Transverse colon (tissue), 4 donors: ENCODE measurements around the gene CDKN2AIP. TPM values are rescaled to one million over a fixed set of nuclear protein-coding genes. Genes with fewer than 3 reads are reported as not detected.
"Not testable (repeated sequence)": the region's sequence is repeated elsewhere in the genome, so short reads cannot be mapped to it uniquely, and the experiment has no call there.

Experiments
- DNase-seq: peaks from one replicate; pipeline ENCODE4 v3.0.0-alpha.2; 2019
- H3K27ac ChIP-seq, 4 donors: fragments of 200-600 bp; sonication (generic); 2 replicates each; pipeline ENCODE4 v1.5.1; 2016 to 2018; ENCODE audit warnings: inconsistent platforms in 4 of 4
- H3K27me3 ChIP-seq: fragments of 200-600 bp; sonication (generic); 2 replicates; pipeline ENCODE4 v1.5.1; 2017; ENCODE audit warnings: inconsistent platforms
- H3K36me3 ChIP-seq, 4 donors: fragments of 200-600 bp; sonication (generic); 2 replicates each; pipeline ENCODE4 v1.5.1; 2017 to 2019; ENCODE audit warnings: inconsistent platforms in 4 of 4
- H3K4me1 ChIP-seq, 4 donors: fragments of 200-600 bp; sonication (generic); 2 replicates each; pipeline ENCODE4 v1.5.1; 2017 to 2020; ENCODE audit warnings: inconsistent platforms in 4 of 4
- H3K4me3 ChIP-seq, 4 donors: fragments of 200-600 bp; sonication (generic); 1 replicate in 1 of 4; 2 replicates in 3 of 4; pipeline versions ENCODE4 v1.5.1 to v1.6.1; 2017 to 2019; ENCODE audit warnings: inconsistent platforms in 4 of 4
- H3K9me3 ChIP-seq, 2 donors: fragments of 200-600 bp; sonication (generic); 2 replicates each; pipeline ENCODE4 v1.5.1; 2017 to 2019; ENCODE audit warnings: inconsistent platforms in 2 of 2
- EP300 ChIP-seq: sonication (generic); formaldehyde crosslinking; IDR thresholded peaks from one replicate; pipeline ENCODE4 v1.6.1; 2017; ENCODE audit warnings: antibody characterized with exemption, low read depth
- POLR2A ChIP-seq: fragments of 450-650 bp; IDR thresholded peaks from one replicate; pipeline ENCODE4 v1.6.1; 2016; ENCODE audit warnings: antibody characterized with exemption, mild to moderate bottlenecking, moderate library complexity
- POLR2AphosphoS5 ChIP-seq, 3 donors: sonication (generic); formaldehyde crosslinking; IDR thresholded peaks; one replicate each; pipeline ENCODE4 v1.6.1; 2016; ENCODE audit warnings: antibody characterized with exemption in 3 of 3
- WGBS, 2 donors: methylation state at CpG; one replicate each; pipeline ENCODE4 v1.1.5; 2018; ENCODE audit warnings: low coverage in 1 of 2; 5-methylcytosine and 5-hydroxymethylcytosine counted together
- in situ Hi-C, 4 donors: fragments of 200-750 bp; cut with MboI; loops; one replicate each; pipeline versions ENCODE4 v1.15.0 to v1.15.1; 2017; ENCODE audit warnings: low sequenced_read_pairs in 3 of 4, low pct_ligation_motif_present in 1 of 4, low pct_unique_long_range_greater_than_20kb in 1 of 4
- intact Hi-C: fragments of 100-400 bp; cut with DNase I; formaldehyde crosslinking; loops from one replicate; pipeline ENCODE4 v1.15.1; 2023; ENCODE audit warnings: low total_unique reads
- total RNA-seq, 4 donors: library from RNA; depleted of rRNA; stranded (reverse); fragments of >200 nt; gene quantifications; one replicate each; pipeline ENCODE4 v1.1.0, GENCODE V29; 2016
- TF ChIP-seq, protein P1 (sequence below), 5 experiments: fragments of 200-600 bp in 3 of 5; fragments of 450-650 bp in 2 of 5; sonication (generic) in 3 of 5; IDR thresholded peaks; 1 replicate in 2 of 5; 2 replicates in 3 of 5; pipeline ENCODE4 v1.5.1; 2016 to 2017; ENCODE audit warnings: antibody characterized with exemption in 5 of 5, inconsistent platforms in 3 of 5, mild to moderate bottlenecking in 2 of 5, moderate library complexity in 1 of 5

CDKN2AIP gene
- total RNA-seq, 4 donors from 2014 or later = 13.9 to 26.2 (median 24.7) TPM

DNA sequence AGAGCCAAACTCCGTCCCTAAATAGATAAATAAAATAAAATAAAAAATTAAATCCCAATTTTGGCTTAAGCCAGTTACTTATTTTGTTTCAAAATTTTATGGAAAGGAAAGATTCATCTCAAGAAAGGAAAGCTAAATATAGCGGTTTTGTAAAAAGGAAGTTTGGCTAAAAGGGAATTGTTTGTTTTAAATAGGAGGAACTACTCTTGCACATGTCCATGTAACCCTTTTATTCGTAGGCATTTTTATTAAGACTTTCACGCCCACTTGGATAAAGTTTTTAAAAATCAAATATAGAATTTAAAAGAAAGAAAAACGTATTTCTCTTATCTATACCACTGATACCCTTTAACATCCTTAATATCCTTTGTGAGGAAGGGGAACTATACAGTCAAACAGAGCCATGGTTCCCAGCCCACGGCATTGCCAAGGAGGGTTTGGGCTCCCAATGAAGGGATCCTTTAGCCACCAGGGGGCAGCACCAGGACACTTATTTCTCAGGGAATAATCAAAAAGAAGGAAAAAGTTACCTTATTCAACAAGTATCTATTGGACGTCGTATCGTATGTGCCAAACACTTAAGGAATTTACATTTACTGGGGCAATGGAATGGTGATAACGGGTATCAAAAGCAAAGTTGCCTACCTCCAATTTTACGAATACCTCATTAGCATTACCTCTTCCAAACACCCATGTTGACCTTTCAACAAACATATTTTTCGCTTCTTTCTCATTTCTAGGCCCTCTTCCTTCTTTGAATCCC lies 27.7 kb downstream of the CDKN2AIP start:
- H3K9me3 ChIP-seq = no peaks in the 10 kb centered on the region
- H3K4me3 ChIP-seq = no peak overlapping the region
- peak; percentile 88 for DNase-seq
- intact Hi-C loops = loop anchor here (10.0 kb wide), 1 partner anchor 133 kb away; no protein-coding TSS in a partner anchor
- H3K36me3 ChIP-seq = no peaks in the 10 kb centered on the region
- peaks cover 3% of the 10 kb centered on the region for H3K27me3 ChIP-seq
- TF ChIP-seq, protein P1, sequence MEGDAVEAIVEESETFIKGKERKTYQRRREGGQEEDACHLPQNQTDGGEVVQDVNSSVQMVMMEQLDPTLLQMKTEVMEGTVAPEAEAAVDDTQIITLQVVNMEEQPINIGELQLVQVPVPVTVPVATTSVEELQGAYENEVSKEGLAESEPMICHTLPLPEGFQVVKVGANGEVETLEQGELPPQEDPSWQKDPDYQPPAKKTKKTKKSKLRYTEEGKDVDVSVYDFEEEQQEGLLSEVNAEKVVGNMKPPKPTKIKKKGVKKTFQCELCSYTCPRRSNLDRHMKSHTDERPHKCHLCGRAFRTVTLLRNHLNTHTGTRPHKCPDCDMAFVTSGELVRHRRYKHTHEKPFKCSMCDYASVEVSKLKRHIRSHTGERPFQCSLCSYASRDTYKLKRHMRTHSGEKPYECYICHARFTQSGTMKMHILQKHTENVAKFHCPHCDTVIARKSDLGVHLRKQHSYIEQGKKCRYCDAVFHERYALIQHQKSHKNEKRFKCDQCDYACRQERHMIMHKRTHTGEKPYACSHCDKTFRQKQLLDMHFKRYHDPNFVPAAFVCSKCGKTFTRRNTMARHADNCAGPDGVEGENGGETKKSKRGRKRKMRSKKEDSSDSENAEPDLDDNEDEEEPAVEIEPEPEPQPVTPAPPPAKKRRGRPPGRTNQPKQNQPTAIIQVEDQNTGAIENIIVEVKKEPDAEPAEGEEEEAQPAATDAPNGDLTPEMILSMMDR (IDR thresholded peaks at IDR 0.05) = peak; percentile 83 to 91 (median 87)
- no peak for TF ChIP-seq EP300
- TF ChIP-seq POLR2A = no peak
- TF ChIP-seq POLR2AphosphoS5 (IDR thresholded peaks at IDR 0.05) = no peak
- H3K4me1 ChIP-seq = peaks cover 0 to 6% (median 2%) of the 10 kb centered on the region in 4 donors
- WGBS, 2 donors = 27 to 29% methylated on average over 11 to 12 of the region's 12 CpGs
- in situ Hi-C loops = loop anchor here in 3 of 4 donors (10.0 to 25.0 kb wide), 3 partner anchors 133 to 690 kb away; partner anchors contain the start of genes RWDD4 (in 1 of the 3) and TRAPPC11 (in 1 of the 3)
- H3K27ac ChIP-seq = no peak overlapping the region

DNA sequence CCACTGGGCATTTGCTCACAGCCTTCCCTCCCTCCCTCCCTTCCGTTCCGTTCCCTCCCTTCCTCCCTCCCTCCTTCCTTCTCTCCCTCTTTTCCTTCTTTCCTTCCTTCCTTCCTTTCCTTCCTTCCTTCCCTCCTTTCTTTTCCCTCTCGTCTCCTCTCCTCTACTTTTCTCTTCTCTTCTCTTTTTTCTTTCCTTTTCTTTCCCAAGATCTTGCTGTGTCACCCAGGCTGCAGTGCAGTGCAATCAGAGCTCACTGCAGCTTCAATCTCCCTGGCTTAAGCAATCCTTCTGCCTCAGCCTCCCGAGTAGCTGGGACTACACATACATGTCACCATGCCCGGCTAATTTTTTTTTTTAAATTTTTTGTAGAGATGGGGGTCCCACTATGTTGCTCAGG lies 33.7 kb downstream of the CDKN2AIP start:
- TF ChIP-seq POLR2A (no peak), POLR2AphosphoS5 (IDR thresholded peaks at IDR 0.05) (no peak), EP300 (no peak)
- TF ChIP-seq, protein P1 (IDR thresholded peaks at IDR 0.05) = no peak
- DNase-seq = no peak
- Histone ChIP-seq H3K9me3 (no peaks in the 10 kb centered on the region), H3K27me3 (peaks cover 12% of the 10 kb centered on the region), H3K36me3 (no peaks in the 10 kb centered on the region), H3K27ac (no peak overlapping the region), H3K4me3 (no peak overlapping the region), H3K4me1 (no peaks in the 10 kb centered on the region)
- in situ Hi-C loops = loop anchor here in 2 of 4 donors (10.0 kb wide), 1 partner anchor 127 kb away; no protein-coding TSS in a partner anchor
- WGBS, 2 donors = 50 to 63% methylated on average over 5 of the region's 5 CpGs
- intact Hi-C loops = loop anchor here (10.0 kb wide), 1 partner anchor 127 kb away; no protein-coding TSS in a partner anchor

DNA sequence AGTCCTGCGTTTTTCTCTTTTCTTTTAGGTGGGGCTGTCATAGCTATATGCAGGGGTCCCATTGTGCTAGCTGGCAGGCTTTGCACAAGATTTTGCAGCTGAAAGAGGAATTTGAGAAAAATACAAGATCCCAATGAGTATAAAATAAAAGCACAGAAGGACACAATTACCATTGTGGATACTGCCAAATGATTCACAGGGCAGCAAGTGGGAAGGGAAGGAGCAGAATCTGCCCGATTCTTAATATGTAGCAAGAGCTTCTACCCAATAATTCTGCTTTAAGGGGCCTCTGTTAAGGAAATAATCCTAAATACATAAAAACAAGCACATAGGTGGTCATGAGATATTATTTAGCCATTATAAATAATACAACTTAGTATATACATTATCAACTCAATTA lies 34.5 kb downstream of the CDKN2AIP start:
- in situ Hi-C loops = loop anchor here in 2 of 4 donors (10.0 kb wide), 1 partner anchor 126 kb away; no protein-coding TSS in a partner anchor
- intact Hi-C loops = loop anchor here (10.0 kb wide), 1 partner anchor 126 kb away; no protein-coding TSS in a partner anchor

DNA sequence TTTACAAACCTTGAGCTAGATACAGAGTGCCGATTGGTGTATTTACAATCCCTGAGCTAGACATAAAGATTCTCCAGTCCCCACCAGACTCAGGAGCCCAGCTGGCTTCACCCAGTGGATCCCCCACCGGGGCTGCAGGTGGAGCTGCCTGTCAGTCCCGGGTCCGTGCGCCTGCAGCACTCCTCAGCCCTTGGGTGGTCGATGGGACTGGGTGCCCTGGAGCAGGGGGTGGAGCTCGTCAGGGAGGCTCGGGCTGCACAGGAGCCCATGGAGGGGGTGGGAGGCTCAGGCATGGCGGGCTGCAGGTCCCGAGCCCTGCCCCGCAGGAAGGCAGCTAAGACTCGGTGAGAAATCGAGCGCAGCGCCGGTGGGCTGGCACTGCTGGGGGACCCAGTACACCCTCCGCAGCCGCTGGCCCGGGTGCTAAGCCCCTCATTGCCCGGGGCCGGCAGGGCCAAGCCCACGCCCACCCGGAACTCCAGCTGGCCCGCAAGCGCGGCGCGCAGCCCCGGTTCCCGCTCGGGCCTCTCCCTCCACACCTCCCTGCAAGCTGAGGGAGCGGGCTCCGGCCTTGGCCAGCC lies 38.2 kb downstream of the CDKN2AIP start:
- 97% methylated on average over 27 of the region's 33 CpGs; no CpG with 5 or more reads in 1 of the 2 donors for WGBS, 2 donors
- H3K9me3 ChIP-seq, H3K4me1 ChIP-seq, H3K36me3 ChIP-seq, H3K4me3 ChIP-seq, H3K27ac ChIP-seq, intact Hi-C loops, H3K27me3 ChIP-seq, in situ Hi-C loops, DNase-seq: not testable (repeated sequence)

More for the DNA sequence above, 34.5 kb downstream of the CDKN2AIP start:
- H3K4me3 ChIP-seq = no peak overlapping the region
- WGBS, 2 donors = 82% methylated on average over 2 of the region's 2 CpGs
- no peaks in the 10 kb centered on the region for H3K9me3 ChIP-seq
- peaks cover 12% of the 10 kb centered on the region for H3K27me3 ChIP-seq
- H3K27ac ChIP-seq = no peak overlapping the region
- H3K4me1 ChIP-seq = no peaks in the 10 kb centered on the region
- no peak for DNase-seq
- TF ChIP-seq POLR2AphosphoS5 (IDR thresholded peaks at IDR 0.05) = no peak
- TF ChIP-seq, protein P1 (IDR thresholded peaks at IDR 0.05) = no peak
- TF ChIP-seq EP300 = no peak
- no peak for TF ChIP-seq POLR2A
- H3K36me3 ChIP-seq = no peaks in the 10 kb centered on the region
